CD4-positive, CD25-positive, alpha-beta regulatory T cell (primary cell): Measurements from ENCODE around the gene RAPGEF2. TPM values are rescaled to one million over a fixed set of nuclear protein-coding genes. Genes with fewer than 3 reads are reported as not detected.

ENCODE experiments used
- ATAC-seq, 2 donors: fragments of 150-1000 bp; cut with Tn5 transposase; one replicate each; pipeline ENCODE4 v1.10.0; 2021; ENCODE audit warnings: low read depth in 2 of 2, moderate number of reproducible peaks in 2 of 2, moderate library complexity in 1 of 2
- DNase-seq, 3 donors: peaks; one replicate each; pipeline versions ENCODE4 v3.0.0 to v3.0.0-alpha.2; 2012 to 2022; ENCODE audit warnings: mixed read lengths in 1 of 3
- H3K27ac ChIP-seq: one replicate; pipeline ENCODE4 v1.7.0; 2013; ENCODE audit warnings: mild to moderate bottlenecking, low read length; ENCODE audit not compliant: insufficient read depth, poor library complexity, severe bottlenecking
- H3K27me3 ChIP-seq: one replicate; pipeline ENCODE4 v1.7.0; 2013; ENCODE audit warnings: low read length; ENCODE audit not compliant: control insufficient read depth, insufficient read depth
- H3K36me3 ChIP-seq: one replicate; pipeline ENCODE4 v1.7.0; 2013; ENCODE audit warnings: mild to moderate bottlenecking, low read length, moderate library complexity; ENCODE audit not compliant: control insufficient read depth, insufficient read depth
- H3K4me1 ChIP-seq: 2 replicates; pipeline ENCODE4 v1.7.0; 2013; ENCODE audit warnings: mild to moderate bottlenecking, low read length; ENCODE audit not compliant: insufficient read depth, control insufficient read depth, poor library complexity, severe bottlenecking
- H3K4me3 ChIP-seq: one replicate; pipeline ENCODE4 v1.7.0; 2013; ENCODE audit warnings: low read depth, mild to moderate bottlenecking, low read length, moderate library complexity
- H3K9me3 ChIP-seq, 2 experiments: 1 replicate in 1 of 2; 2 replicates in 1 of 2; pipeline ENCODE4 v1.7.0; 2013; ENCODE audit warnings: low read length in 2 of 2, mild to moderate bottlenecking in 1 of 2, moderate library complexity in 1 of 2; ENCODE audit not compliant: control insufficient read depth in 2 of 2
- H3K27ac Mint-ChIP-seq, 3 donors: one replicate each; pipeline ENCODE4 v1.8.0; 2020 to 2022; ENCODE audit warnings: mild to moderate bottlenecking in 3 of 3, mixed read lengths in 3 of 3, moderate library complexity in 2 of 3
- H3K27me3 Mint-ChIP-seq: one replicate; pipeline ENCODE4 v1.8.0; 2022; ENCODE audit warnings: mild to moderate bottlenecking, mixed read lengths
- H3K36me3 Mint-ChIP-seq: one replicate; pipeline ENCODE4 v1.8.0; 2020; ENCODE audit warnings: mixed read lengths
- H3K4me1 Mint-ChIP-seq, 4 donors: one replicate each; pipeline ENCODE4 v1.8.0; 2020 to 2022; ENCODE audit warnings: mixed read lengths in 4 of 4, mild to moderate bottlenecking in 1 of 4
- H3K4me3 Mint-ChIP-seq, 4 donors: one replicate each; pipeline ENCODE4 v1.8.0; 2020 to 2022; ENCODE audit warnings: mild to moderate bottlenecking in 4 of 4, mixed read lengths in 4 of 4, moderate library complexity in 3 of 4
- H3K9me3 Mint-ChIP-seq, 7 donors: one replicate each; pipeline ENCODE4 v1.8.0; 2020 to 2022; ENCODE audit warnings: mixed read lengths in 7 of 7, mild to moderate bottlenecking in 3 of 7, moderate library complexity in 2 of 7
- polyA plus RNA-seq, 4 donors: library from polyadenylated mRNA; unstranded; fragments of 300-500 nt; fragmentation: Illumina TruSeq; gene quantifications; one replicate each; pipeline ENCODE4 v1.2.3, GENCODE V29; 2021
- total RNA-seq: library from RNA; stranded (reverse); gene quantifications from one replicate; pipeline ENCODE4 v1.2.3, GENCODE V29; 2022

The RAPGEF2 gene
- total and polyA plus RNA-seq, 5 donors from 2014 or later, result 0.54 to 26.9 (median 1.3) TPM

- Histone ChIP-seq H3K27me3 (no peaks in the 10 kb centered on the region), H3K4me3 (no peak overlapping the region), H3K9me3 (no peaks in the 10 kb centered on the region), H3K36me3 (no peaks in the 10 kb centered on the region), H3K4me1 (no peaks in the 10 kb centered on the region), H3K27ac (no peak overlapping the region)
- Mint-ChIP-seq H3K4me3 (no peak overlapping the region), H3K9me3 (peaks cover 0 to under 1% (median 0%) of the 10 kb centered on the region in 7 donors), H3K36me3 (no peaks in the 10 kb centered on the region), H3K27me3 (no peaks in the 10 kb centered on the region), H3K4me1 (peaks cover 3 to 17% (median 11%) of the 10 kb centered on the region in 4 donors), H3K27ac (no peak overlapping the region)
- DNase-seq, result no peak
- no peak for ATAC-seq
Measured at GRCh38 chr4:159146488-159146887, 43.6 kb downstream of the RAPGEF2 start.

GRCh38 chr4:159148441-159148840 is 45.6 kb downstream of the RAPGEF2 start:
- Mint-ChIP-seq H3K9me3 (peaks cover 0 to 1% (median 0%) of the 10 kb centered on the region in 7 donors), H3K36me3 (no peaks in the 10 kb centered on the region), H3K27ac (no peak overlapping the region), H3K4me3 (no peak overlapping the region), H3K27me3 (no peaks in the 10 kb centered on the region), H3K4me1 (peaks cover 3 to 20% (median 11%) of the 10 kb centered on the region in 4 donors)
- no peak overlapping the region for H3K27ac ChIP-seq
- no peaks in the 10 kb centered on the region for H3K4me1 ChIP-seq
- no peaks in the 10 kb centered on the region for H3K9me3 ChIP-seq
- DNase-seq (no peak), ATAC-seq (no peak)
- no peaks in the 10 kb centered on the region for H3K27me3 ChIP-seq
- H3K4me3 ChIP-seq, result no peak overlapping the region
- H3K36me3 ChIP-seq, result no peaks in the 10 kb centered on the region

- Histone ChIP-seq H3K27me3 (no peaks in the 10 kb centered on the region), H3K36me3 (no peaks in the 10 kb centered on the region), H3K4me3 (no peak overlapping the region), H3K4me1 (no peaks in the 10 kb centered on the region), H3K27ac (no peak overlapping the region), H3K9me3 (no peaks in the 10 kb centered on the region)
- Mint-ChIP-seq H3K27ac (peak overlapping the region in 1 of 3 donors; percentile 63), H3K4me3 (no peak overlapping the region), H3K36me3 (no peaks in the 10 kb centered on the region), H3K9me3 (peaks cover 0 to 1% (median 0%) of the 10 kb centered on the region in 7 donors), H3K27me3 (no peaks in the 10 kb centered on the region), H3K4me1 (peaks cover 7 to 19% (median 10%) of the 10 kb centered on the region in 4 donors)
- DNase-seq, result no peak
- no peak for ATAC-seq
Measured at GRCh38 chr4:159149666-159150065, 46.8 kb downstream of the RAPGEF2 start.

- H3K4me1 Mint-ChIP-seq, result peaks cover 12 to 24% (median 16%) of the 10 kb centered on the region in 4 donors
- H3K4me3 Mint-ChIP-seq, result no peak overlapping the region
- no peak for ATAC-seq
- Histone ChIP-seq H3K4me3 (no peak overlapping the region), H3K27me3 (no peaks in the 10 kb centered on the region), H3K27ac (no peak overlapping the region), H3K9me3 (no peaks in the 10 kb centered on the region), H3K36me3 (no peaks in the 10 kb centered on the region), H3K4me1 (no peaks in the 10 kb centered on the region)
- H3K9me3 Mint-ChIP-seq, result peaks cover 0 to 1% (median 0%) of the 10 kb centered on the region in 7 donors
- H3K27me3 Mint-ChIP-seq, result no peaks in the 10 kb centered on the region
- DNase-seq, result no peak
- H3K27ac Mint-ChIP-seq, result no peak overlapping the region
- H3K36me3 Mint-ChIP-seq, result no peaks in the 10 kb centered on the region
Measured at GRCh38 chr4:159150396-159150795, 47.5 kb downstream of the RAPGEF2 start.

- Histone ChIP-seq H3K27me3 (no peaks in the 10 kb centered on the region), H3K4me1 (no peaks in the 10 kb centered on the region), H3K4me3 (no peak overlapping the region), H3K27ac (no peak overlapping the region), H3K36me3 (no peaks in the 10 kb centered on the region), H3K9me3 (no peaks in the 10 kb centered on the region)
- Mint-ChIP-seq H3K4me1 (peaks cover 9 to 20% (median 15%) of the 10 kb centered on the region in 4 donors), H3K9me3 (peaks cover 0 to 1% (median 0%) of the 10 kb centered on the region in 7 donors), H3K27ac (no peak overlapping the region), H3K4me3 (no peak overlapping the region), H3K36me3 (no peaks in the 10 kb centered on the region), H3K27me3 (no peaks in the 10 kb centered on the region)
- ATAC-seq, result no peak
- DNase-seq, result no peak
Measured at GRCh38 chr4:159150821-159151390, 48.0 kb downstream of the RAPGEF2 start.

- H3K9me3 Mint-ChIP-seq, result peaks cover 0 to 1% (median 0%) of the 10 kb centered on the region in 7 donors
- no peak overlapping the region for H3K27ac Mint-ChIP-seq
- H3K27me3 Mint-ChIP-seq, result no peaks in the 10 kb centered on the region
- H3K4me1 Mint-ChIP-seq, result peaks cover 9 to 21% (median 15%) of the 10 kb centered on the region in 4 donors
- no peak for ATAC-seq
- Histone ChIP-seq H3K4me1 (no peaks in the 10 kb centered on the region), H3K9me3 (no peaks in the 10 kb centered on the region), H3K27ac (no peak overlapping the region), H3K27me3 (no peaks in the 10 kb centered on the region), H3K4me3 (no peak overlapping the region), H3K36me3 (no peaks in the 10 kb centered on the region)
- no peaks in the 10 kb centered on the region for H3K36me3 Mint-ChIP-seq
- no peak overlapping the region for H3K4me3 Mint-ChIP-seq
- DNase-seq, result no peak
Measured at GRCh38 chr4:159151689-159152088, 48.8 kb downstream of the RAPGEF2 start.

GRCh38 chr4:159152181-159152580 is 49.3 kb downstream of the RAPGEF2 start:
- H3K4me1 Mint-ChIP-seq, result peaks cover 9 to 24% (median 16%) of the 10 kb centered on the region in 4 donors
- H3K9me3 Mint-ChIP-seq, result peaks cover 0 to 1% (median 0%) of the 10 kb centered on the region in 7 donors

GRCh38 chr4:159153669-159154068 is 50.8 kb downstream of the RAPGEF2 start:
- Mint-ChIP-seq H3K4me3 (no peak overlapping the region), H3K27me3 (no peaks in the 10 kb centered on the region), H3K9me3 (peaks cover 0 to 1% (median 0%) of the 10 kb centered on the region in 7 donors), H3K4me1 (peaks cover 9 to 33% (median 17%) of the 10 kb centered on the region in 4 donors), H3K27ac (no peak overlapping the region), H3K36me3 (no peaks in the 10 kb centered on the region)
- H3K36me3 ChIP-seq, result no peaks in the 10 kb centered on the region
- no peak for ATAC-seq
- H3K9me3 ChIP-seq, result no peaks in the 10 kb centered on the region
- no peak for DNase-seq
- no peaks in the 10 kb centered on the region for H3K27me3 ChIP-seq
- H3K27ac ChIP-seq, result no peak overlapping the region
- no peak overlapping the region for H3K4me3 ChIP-seq
- H3K4me1 ChIP-seq, result no peaks in the 10 kb centered on the region

More at GRCh38 chr4:159152181-159152580, 49.3 kb downstream of the RAPGEF2 start:
- Histone ChIP-seq H3K36me3 (no peaks in the 10 kb centered on the region), H3K9me3 (no peaks in the 10 kb centered on the region), H3K27me3 (no peaks in the 10 kb centered on the region), H3K4me3 (no peak overlapping the region), H3K27ac (no peak overlapping the region), H3K4me1 (no peaks in the 10 kb centered on the region)
- Mint-ChIP-seq H3K27ac (no peak overlapping the region), H3K36me3 (no peaks in the 10 kb centered on the region), H3K27me3 (no peaks in the 10 kb centered on the region), H3K4me3 (no peak overlapping the region)
- no peak for ATAC-seq
- DNase-seq, result no peak
